KMS-11 (cell line): Measurements from ENCODE around the gene RAMACL.

Source experiments
- H2AFZ ChIP-seq: fragments of 200-600 bp; sonication (generic); 2 replicates; pipeline ENCODE4 v1.6.1; 2016; ENCODE audit warnings: antibody characterized with exemption, mixed run types, low read depth
- H3K27ac ChIP-seq: fragments of 200-600 bp; sonication (generic); 2 replicates; pipeline ENCODE4 v1.6.1; 2016; ENCODE audit warnings: mild to moderate bottlenecking, mixed run types
- H3K27me3 ChIP-seq: fragments of 200-600 bp; sonication (generic); 2 replicates; pipeline ENCODE4 v1.6.1; 2017; ENCODE audit warnings: mild to moderate bottlenecking, low read depth, mixed run types, moderate library complexity; ENCODE audit not compliant: insufficient read depth
- H3K36me3 ChIP-seq: fragments of 200-600 bp; sonication (generic); 2 replicates; pipeline ENCODE4 v1.6.1; 2017; ENCODE audit warnings: mild to moderate bottlenecking, mixed run types; ENCODE audit not compliant: insufficient read depth
- H3K4me1 ChIP-seq: fragments of 200-600 bp; sonication (generic); 2 replicates; pipeline ENCODE4 v1.6.1; 2016; ENCODE audit warnings: mild to moderate bottlenecking, low read depth, mixed run types; ENCODE audit not compliant: poor library complexity, severe bottlenecking
- H3K4me2 ChIP-seq: fragments of 200-600 bp; sonication (generic); 2 replicates; pipeline ENCODE4 v1.7.0; 2016; ENCODE audit warnings: mild to moderate bottlenecking, mixed run types
- H3K4me3 ChIP-seq: fragments of 200-600 bp; sonication (generic); IDR thresholded peaks from 2 replicates; pipeline ENCODE4 v1.6.1; 2017; ENCODE audit warnings: low read depth, low read length, mixed read lengths; ENCODE audit not compliant: insufficient read depth
- H3K79me2 ChIP-seq: fragments of 200-600 bp; sonication (generic); 2 replicates; pipeline ENCODE4 v1.6.1; 2016; ENCODE audit warnings: low read depth, mixed run types; ENCODE audit not compliant: insufficient read depth
- H3K9ac ChIP-seq: fragments of 200-600 bp; sonication (generic); 2 replicates; pipeline ENCODE4 v1.6.1; 2016; ENCODE audit warnings: mild to moderate bottlenecking, mixed run types
- H4K20me1 ChIP-seq: fragments of 200-600 bp; sonication (generic); 2 replicates; pipeline ENCODE4 v1.6.1; 2016; ENCODE audit warnings: mild to moderate bottlenecking, mixed run types; ENCODE audit not compliant: insufficient read depth
- CTCF ChIP-seq: fragments of 200-600 bp; sonication (generic); conservative IDR thresholded peaks from 2 replicates; pipeline ENCODE4 v1.6.1; 2017; ENCODE audit warnings: low read depth, mild to moderate bottlenecking, antibody characterized with exemption, low read length, moderate library complexity, mixed read lengths

RAMACL gene

GRCh38 chr6:166567813-166568212 is 18.7 kb downstream of the RAMACL start:
- Histone ChIP-seq H3K27ac (no peak overlapping the region), H3K4me3 (no peak overlapping the region), H3K79me2 (no peaks in the 10 kb centered on the region), H3K9ac (no peak overlapping the region), H3K4me1 (no peaks in the 10 kb centered on the region), H3K36me3 (no peaks in the 10 kb centered on the region), H3K27me3 (no peaks in the 10 kb centered on the region), H3K4me2 (no peak overlapping the region), H2AFZ (no peak overlapping the region), H4K20me1 (no peaks in the 10 kb centered on the region)
- TF ChIP-seq CTCF, result no peak

GRCh38 chr6:166567107-166567506 is 19.4 kb downstream of the RAMACL start:
- Histone ChIP-seq H3K79me2 (no peaks in the 10 kb centered on the region), H3K4me1 (no peaks in the 10 kb centered on the region), H3K9ac (no peak overlapping the region), H2AFZ (no peak overlapping the region), H3K27me3 (no peaks in the 10 kb centered on the region), H3K4me3 (no peak overlapping the region), H4K20me1 (no peaks in the 10 kb centered on the region), H3K27ac (no peak overlapping the region), H3K36me3 (no peaks in the 10 kb centered on the region), H3K4me2 (no peak overlapping the region)
- no peak for TF ChIP-seq CTCF

- Histone ChIP-seq H3K4me1 (no peaks in the 10 kb centered on the region), H3K4me2 (no peak overlapping the region), H3K27me3 (no peaks in the 10 kb centered on the region), H3K4me3 (no peak overlapping the region), H3K27ac (no peak overlapping the region), H3K79me2 (no peaks in the 10 kb centered on the region), H4K20me1 (no peaks in the 10 kb centered on the region), H3K9ac (no peak overlapping the region), H3K36me3 (no peaks in the 10 kb centered on the region), H2AFZ (no peak overlapping the region)
- TF ChIP-seq CTCF, result no peak
These were observed 20.2 kb downstream of the RAMACL start for GRCh38 chr6:166566026-166567011.

GRCh38 chr6:166565084-166565967 is 21.2 kb downstream of the RAMACL start:
- Histone ChIP-seq H3K27me3 (no peaks in the 10 kb centered on the region), H3K4me3 (no peak overlapping the region), H4K20me1 (no peaks in the 10 kb centered on the region), H2AFZ (no peak overlapping the region), H3K36me3 (no peaks in the 10 kb centered on the region), H3K79me2 (no peaks in the 10 kb centered on the region), H3K27ac (no peak overlapping the region), H3K9ac (no peak overlapping the region), H3K4me2 (no peak overlapping the region), H3K4me1 (no peaks in the 10 kb centered on the region)
- TF ChIP-seq CTCF, result no peak
